GM10847 (cell line): ENCODE measurements around the gene INTS1.

Experiments
- POLR2A ChIP-seq: IDR thresholded peaks from 2 replicates; pipeline ENCODE4 v1.6.1; 2011; ENCODE audit not compliant: insufficient read length; ENCODE audit errors: extremely low read depth

INTS1 gene

DNA sequence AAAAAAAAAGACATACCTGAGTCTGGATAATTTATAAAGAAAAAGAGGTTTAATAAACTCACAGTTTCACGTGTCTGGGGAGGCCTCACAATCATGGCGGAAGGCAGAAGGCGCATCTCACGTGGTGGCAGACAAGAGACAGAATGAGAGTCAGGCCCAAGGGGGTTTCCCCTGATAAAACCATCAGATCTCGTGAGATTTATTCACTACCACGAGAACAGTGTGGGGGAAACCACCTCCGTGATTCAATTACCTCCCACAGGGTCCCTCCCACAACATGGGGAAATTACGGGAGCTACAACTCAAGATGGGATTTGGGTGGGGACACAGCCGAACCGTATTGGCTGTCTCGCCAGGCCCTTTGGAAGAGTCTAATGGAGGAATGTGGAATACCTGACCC is 17.3 kb upstream of the INTS1 start:
- TF ChIP-seq POLR2A = no peak

DNA sequence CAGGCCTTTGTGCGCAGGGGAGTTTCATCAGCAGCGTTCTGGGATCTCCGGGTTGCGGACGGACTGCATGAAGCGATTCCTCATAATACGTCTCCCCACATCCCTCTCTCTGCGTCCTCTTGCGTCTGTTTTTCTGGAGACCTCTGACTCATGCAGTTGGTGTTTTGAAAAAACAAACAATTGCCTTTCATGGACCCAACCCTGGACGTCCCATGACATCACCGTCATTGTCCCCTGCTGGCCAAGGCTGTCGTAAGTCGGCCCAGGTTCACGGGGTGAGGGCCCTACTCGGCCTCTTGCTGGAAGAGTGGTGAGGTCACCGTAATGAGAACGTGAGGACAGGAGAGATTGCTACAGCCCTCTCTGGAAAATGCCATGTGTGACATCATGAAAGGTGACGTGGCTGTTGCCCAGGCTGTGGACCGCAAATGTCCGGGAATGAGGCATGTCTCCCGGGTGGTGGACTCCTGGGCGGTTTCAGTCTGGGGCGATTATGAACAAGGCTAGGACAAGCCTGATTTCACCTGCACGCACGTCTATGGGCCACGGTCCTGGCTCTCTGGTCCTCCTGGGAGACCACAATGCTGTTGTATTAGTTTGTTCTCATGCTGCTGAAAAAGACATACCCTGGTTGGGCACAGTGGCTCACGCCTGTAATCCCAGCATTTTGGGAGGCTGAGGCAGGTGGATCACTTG is 16.5 kb upstream of the INTS1 start:
- TF ChIP-seq POLR2A = no peak

DNA sequence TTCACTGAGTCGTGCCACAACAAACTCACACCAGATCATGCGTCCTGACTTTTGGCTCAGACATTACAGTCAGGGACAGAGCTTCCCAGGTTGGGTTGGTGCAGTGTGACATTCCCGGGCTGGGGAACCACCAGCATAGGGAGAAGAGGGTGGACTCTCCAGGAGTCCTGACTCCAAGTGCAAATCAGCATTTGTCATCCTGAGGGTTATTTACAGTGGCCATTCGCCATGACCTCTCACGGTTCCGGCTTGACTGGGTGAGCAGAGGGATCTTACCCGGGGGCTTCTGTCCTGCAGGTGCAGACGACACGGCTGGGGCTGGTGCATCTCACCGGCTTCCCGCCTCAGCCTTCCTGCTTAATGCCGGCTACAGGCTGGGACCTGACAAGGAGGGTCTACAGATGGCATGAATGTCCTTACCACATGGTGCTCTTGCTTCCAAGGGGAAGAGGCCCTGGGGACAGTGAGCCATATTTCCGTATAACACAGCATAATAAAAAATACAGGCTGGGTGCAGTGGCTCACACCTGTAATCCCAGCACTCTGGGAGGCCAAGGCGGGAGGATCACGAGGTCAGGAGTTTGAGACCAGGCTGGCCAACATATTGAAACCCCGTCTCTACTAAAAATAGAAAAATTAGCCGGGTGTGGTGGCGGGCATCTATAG is 12.5 kb upstream of the INTS1 start:
- no peak for TF ChIP-seq POLR2A

DNA sequence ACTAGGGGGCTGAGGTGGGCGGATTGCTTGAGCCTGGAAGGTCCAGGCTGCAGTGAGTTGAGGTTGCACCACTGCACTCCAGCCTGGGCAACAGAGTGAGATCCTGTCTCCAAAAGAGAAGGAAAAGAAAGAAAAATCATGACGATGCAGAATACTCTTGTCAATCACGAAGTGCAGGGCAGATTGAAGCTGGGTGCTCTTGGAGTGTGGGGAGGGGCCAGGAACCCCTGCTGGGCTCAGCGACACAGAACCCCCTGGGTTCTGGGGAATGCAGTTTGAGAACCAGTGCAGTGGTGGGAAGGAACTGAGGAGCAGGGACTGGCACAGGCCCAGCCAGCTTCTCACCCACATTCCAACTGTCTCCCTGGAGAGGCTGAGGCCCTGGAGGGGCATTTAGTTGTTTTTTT is 10.8 kb upstream of the INTS1 start:
- TF ChIP-seq POLR2A = no peak

DNA sequence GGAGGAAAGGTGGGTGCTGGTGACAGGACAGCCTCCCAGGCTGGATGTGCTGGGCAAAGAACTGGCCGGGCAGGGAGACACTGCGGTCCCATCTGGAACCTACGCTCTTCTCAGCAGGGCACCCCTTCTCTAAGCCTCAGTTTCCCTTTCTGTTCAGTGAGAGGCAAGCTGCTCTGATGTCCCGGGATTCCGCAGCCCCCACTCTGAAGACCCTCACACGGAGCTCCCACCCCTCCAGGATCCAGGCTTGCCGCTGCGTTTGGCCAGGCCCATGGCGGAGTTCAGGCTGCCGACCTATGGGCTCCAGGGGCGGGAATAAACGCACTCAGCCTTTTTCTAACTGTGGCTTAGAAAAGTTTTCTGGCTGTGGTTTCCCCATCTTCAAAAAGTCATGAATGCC is 10.2 kb upstream of the INTS1 start:
- TF ChIP-seq POLR2A = no peak

DNA sequence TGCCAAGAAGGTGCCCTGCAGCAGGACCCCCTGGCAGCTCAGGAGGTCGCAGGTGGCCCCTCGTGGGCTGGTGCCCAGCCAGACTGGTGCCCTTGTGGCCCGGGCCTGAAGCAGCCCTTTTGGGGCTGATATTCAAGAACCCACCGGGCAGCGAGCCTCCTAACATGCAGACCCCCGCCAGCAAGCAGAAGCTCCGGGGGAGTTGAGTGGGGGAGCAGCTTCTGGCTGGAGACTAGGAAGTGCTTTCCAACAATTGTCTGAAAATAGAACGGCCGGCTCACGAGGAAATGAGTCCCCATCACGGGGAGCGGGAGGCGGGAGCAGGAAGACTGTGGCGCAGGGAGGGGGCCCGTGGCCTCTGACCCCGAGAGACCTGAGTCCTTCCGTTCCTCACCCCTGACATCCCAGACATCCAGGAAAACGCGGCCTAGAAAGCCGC is 9.5 kb upstream of the INTS1 start:
- no peak for TF ChIP-seq POLR2A

DNA sequence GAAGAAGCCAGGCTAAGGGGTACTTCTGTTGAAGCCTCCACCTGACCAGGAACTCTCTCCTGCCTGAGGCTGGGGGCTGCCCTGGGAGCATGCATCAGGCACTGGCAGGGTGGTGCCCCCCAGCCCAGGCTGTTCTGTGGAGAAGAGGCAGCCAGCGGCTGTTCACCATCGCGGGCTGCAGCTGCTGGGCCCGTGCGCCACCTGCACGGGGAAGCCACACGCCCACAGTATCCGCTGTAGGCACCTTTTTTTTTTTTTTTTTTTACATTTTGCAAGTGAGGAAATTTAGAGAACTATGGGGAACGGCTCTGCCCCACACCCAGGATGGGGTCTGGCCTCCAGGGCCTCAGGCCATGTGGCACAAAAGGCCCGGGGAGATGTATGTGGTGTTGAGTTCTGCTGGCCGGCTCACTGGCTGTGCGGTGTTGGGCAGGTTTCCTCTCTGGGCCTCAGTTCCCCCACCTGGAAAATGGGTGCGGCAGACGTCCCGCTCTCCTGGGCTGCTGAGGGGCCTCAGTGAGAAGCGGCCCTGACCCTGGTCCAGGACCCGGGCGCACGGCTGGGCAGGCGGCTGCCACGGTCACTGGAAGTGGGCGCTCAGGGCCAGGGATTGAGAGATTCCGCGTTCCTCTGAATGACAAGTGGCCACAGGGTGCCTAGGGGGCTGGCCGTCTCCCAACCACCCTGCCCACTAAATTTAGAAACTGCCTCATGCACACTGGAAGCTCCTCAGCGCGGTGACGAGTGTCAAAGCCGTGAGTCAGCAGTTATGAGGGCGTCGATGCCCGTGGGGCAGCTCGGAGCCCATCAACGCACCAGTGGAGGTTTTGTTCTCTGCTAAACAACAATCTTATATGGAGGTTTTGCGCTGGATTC is 8.8 kb upstream of the INTS1 start:
- TF ChIP-seq POLR2A = no peak

DNA sequence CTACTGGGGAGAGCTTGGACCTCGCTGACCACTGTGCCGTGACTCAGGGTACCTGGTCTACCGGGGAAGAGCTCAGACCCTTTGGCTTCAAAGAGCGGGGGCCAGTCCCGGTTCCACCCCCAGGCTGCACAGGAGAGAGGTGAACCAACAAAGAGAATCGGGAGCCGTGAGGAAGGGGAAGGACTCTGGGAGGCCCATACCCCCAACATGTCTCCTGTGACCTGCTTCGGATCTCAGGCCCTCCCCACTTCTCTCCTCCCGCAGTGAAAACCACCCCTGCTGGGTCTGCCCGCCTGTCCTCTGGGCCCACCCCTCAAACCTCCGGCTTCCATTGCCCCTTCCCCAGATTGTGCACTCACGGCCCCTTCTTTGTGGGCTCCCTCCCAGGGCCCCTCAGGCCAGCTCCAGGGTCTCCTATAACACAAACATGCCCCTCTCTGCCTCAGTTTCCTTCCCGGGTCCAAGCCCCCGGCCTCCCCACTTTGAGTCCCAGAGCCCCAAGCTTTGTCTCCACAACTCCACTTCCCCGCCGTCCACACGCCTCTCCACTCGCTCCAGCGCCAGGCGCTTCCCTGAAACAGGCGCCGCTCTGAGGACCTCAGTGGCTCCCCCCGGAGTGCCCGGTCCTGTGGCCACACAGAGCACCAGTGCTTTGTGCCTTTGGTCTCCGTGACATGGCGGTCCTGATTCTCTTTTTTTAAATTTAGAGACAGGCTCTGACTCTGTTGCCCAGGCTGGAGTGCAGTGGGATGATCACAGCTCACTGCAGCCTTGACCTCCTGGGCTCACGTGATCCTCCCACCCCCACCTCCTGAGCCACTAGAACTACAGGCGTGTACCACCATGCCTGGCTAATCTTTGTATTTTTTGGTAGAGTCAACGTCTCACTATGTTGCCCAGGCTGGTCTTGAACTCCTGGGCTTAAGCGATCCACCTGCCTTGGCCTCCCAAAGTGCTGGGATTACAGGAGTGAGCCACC is 7.5 kb upstream of the INTS1 start:
- no peak for TF ChIP-seq POLR2A

DNA sequence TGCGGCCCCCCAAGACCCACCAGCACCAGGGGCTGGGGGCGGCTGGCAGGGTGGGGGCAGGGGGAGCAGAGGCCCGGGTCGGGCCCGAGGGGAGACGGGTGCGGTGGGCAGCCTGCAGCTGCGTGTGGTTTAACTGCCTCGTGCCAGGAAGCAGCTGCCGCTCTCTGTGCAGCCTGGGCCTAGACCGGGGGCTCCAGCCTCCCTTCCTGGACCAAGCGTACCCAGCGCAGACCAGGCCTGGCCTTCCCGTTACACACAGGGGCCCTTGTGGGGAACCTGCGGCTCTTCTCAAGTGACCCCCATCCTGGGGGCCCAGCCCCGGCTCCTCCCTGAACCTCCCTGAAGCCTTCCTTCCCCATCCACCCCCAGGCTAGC is 6.6 kb upstream of the INTS1 start:
- TF ChIP-seq POLR2A = no peak

DNA sequence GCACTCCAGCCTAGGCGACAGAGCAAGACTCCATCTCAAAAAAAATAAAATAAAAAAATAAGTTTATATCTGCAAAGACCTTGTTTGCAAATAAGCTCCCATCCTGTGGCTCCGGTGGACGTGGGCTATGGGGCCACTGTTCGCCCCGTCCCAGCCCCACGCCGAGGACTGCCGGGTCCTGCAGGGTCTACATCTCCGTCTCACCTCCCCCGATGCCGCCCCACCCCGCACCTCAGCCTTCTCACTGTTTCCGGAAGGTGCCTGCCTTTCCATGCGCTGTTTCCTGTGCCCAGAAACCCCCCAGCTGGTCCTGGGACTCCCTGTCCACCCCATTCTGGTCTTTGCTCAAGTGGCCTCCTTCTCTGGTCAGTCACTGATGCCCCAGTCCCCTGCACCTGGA is 5.0 kb upstream of the INTS1 start:
- no peak for TF ChIP-seq POLR2A

DNA sequence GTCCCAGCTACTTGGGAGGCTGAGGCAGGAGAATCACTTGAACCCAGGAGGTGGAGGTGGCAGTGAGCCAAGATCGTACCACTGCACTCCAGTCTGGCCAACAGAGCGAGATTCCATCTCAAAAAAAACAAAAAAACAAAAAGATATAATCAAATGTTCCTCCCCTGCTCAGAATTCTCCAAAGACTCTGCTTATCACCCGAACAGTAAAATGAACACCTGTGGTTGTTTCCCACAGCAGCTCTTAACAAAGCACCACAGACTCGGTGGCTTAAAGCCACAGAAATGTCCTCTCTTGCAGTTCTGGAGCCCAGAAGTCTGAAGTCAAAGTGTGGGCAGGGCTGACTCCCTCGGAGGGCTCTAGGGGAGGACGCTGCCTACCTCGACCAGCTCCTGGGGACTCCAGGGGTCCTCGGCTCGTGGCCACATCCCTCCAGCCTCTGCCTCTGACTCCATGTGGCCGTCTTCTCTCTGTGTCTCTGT is 4.1 kb upstream of the INTS1 start:
- TF ChIP-seq POLR2A = no peak

DNA sequence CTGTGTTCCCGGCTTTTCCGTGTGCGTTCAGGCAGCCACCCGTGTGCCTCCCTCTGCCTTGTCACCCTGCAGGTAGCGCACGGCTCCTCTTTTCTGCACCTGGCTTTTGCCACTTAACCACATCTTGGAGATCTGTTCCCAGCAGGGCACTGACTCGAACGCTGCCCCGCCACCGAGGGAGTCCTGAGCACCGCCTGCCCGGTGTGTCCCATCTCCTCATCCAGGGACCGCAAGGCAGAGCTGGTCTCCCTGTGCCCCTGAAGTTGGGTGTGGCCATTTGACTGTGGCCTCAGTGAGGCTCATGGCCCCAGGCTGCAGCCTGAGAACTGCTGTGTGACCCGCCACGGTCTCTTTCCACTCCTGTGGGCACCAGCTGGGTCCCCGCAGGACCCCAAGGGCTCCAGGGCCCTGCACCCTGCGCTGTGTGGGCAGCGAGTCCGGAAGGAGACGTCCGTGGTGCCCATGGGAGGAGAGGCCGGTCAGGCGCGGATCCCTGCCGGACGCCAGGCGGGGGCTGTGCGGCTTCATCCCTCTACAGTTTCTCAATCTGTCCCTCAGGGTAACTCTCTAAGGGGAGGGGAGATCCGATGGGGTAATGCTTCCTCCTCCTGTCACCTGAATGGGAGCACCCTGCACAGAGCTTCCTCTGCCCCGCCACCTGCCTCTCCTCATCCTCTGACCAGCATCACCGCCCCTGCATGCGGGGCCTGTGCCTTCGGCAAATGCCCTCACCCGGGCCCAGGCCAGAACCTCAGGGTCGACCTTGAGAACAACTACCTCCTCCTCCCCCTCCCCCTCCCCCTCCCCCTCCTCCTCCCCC is 1.8 kb upstream of the INTS1 start:
- TF ChIP-seq POLR2A = no peak

DNA sequence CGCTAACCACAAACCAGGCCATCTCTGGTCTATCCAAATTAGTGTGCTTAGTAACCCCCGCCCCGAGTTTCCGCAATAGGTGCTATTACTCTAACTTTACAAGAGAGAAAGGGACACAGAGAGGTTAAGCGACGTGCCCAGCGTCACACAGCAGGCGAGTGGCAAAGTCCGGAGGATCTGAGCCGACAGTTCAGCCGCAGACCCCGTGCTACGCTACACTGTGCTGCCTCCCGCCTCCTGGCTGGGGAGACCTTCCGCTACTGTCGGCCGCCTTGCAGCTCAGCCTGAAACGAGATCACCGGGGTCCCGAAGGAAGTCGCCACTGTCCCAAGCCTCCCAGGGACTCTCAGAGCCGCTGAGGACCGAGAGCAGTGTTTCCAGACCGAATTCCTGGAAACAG is 799 bp downstream of the INTS1 start:
- no peak for TF ChIP-seq POLR2A

DNA sequence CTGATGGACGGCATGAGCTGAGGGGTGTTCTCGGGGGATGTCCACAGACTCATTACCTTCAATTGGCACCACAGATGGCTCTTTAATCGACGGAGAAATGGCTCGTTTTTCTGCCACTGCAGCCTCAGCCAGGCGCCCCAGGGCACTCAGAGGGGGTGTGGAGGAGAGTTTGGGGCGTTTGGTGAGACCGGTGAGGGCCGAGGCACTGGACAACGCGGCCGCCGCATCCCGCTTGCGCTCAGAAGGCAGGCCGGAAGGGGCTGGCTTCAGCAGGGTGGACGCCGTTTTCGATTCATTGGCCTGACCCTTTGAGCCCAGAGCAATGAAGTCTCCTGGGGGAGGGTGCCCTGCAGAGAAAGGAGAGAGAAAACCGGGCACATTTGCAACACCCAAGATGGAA is 1.3 kb downstream of the INTS1 start:
- TF ChIP-seq POLR2A = no peak

DNA sequence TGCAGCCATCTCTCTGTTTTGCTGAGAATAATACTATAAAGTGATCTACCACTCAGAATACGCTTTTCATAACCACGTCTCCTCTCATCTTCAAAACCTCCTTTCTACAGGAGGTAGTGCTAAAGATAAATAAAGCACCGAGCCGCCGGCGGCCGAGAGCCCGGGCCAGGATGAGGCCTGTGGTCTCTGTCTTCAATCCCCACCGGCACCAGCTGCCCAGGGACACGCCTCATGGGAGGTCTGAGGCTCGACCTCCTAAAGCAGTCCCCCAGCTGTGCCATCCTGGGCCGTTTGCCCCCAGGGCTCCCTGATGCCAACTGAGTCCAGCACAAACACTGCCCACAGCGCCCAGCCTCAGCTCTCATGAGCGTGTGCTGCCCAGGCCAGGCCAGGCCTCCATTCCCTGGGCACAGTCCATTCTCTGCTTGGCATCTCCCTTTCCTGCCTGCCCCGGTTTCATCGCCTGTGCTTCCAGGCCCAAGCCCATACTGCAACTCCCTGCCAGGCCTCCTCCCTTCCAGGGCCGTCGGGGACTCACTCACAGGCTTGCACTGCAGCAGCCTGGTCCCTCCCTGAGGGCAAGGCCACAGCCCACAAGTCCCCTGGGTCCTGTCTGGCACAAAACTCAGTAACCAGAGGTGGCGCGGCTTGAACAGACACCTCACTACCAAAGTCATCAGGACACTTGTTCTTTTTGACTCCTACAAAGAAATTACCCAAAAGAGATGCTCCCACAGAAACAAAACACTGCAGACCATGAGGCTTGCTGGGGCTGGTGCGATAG is 2.5 kb downstream of the INTS1 start:
- TF ChIP-seq POLR2A = no peak
